ENCODE data around the gene HNRNPM.

- no peak for TF ChIP-seq CTCF (IDR thresholded peaks at IDR 0.05)
- no peak for TF ChIP-seq EZH2 (IDR thresholded peaks at IDR 0.05; ENCODE audit: borderline replicate concordance, insufficient read depth, low read depth, low read length, poor library complexity, severe bottlenecking)
These were observed 91.5 kb downstream of the HNRNPM start for GRCh38 chr19:8536282-8536681.

Measured in B cell (primary cell).